Esophagus squamous epithelium (tissue), 4 donors: ENCODE results near the gene CREB3L2.

Experiments
- CTCF ChIP-seq, 6 experiments: fragments of 450-650 bp in 4 of 6; fragments of 200-600 bp in 2 of 6; sonication (generic) in 2 of 6; IDR thresholded peaks; one replicate each; pipeline ENCODE4 v1.5.1; 2016 to 2019; ENCODE audit warnings: antibody characterized with exemption in 6 of 6, mild to moderate bottlenecking in 4 of 6, moderate library complexity in 4 of 6
- POLR2A ChIP-seq, 4 donors: fragments of 450-650 bp; IDR thresholded peaks; one replicate each; pipeline ENCODE4 v1.6.1; 2017; ENCODE audit warnings: antibody characterized with exemption in 4 of 4, mild to moderate bottlenecking in 4 of 4, moderate library complexity in 3 of 4

GRCh38 chr7:137977173-137977572, 24.7 kb downstream of the CREB3L2 start:
- TF ChIP-seq CTCF (IDR thresholded peaks at IDR 0.05) (no peak), POLR2A (IDR thresholded peaks at IDR 0.05) (no peak)
